SH-SY5Y (cell line): ENCODE results near the gene TRAPPC5.

Source experiments
- GATA2 ChIP-seq: IDR thresholded peaks from 2 replicates; pipeline ENCODE4 v1.6.1; 2011; ENCODE audit warnings: mild to moderate bottlenecking, low read depth, low read length
- GATA3 ChIP-seq: IDR thresholded peaks from 2 replicates; pipeline ENCODE4 v1.6.1; 2011; ENCODE audit warnings: low read depth, mild to moderate bottlenecking, low read length, moderate library complexity

DNA sequence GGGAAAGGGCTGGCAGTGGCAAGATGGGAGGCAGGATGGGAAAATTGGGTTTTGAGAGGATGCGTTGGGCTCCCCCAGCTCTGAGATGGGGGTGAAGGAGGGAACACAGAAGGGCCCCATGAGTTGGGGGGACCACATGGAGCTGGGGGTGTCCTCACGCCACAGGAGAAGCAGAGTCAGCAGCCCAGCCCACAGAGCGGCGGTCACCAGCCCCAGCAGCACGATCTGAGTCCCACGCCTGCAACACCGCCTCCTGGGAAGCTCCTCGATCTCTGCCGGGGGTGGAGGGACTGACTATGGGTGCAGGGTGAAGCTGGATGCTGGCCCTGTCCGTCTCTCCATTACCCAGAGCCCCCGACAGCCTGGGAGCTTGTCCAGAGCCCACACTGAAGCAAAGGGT, 17.9 kb downstream of the TRAPPC5 start:
- TF ChIP-seq GATA2 (no peak), GATA3 (no peak)
